ENCODE results near the gene TRIOBP. TPM values are rescaled to one million over a fixed set of nuclear protein-coding genes. Genes with fewer than 3 reads are reported as not detected.

TRIOBP gene
- total and polyA plus RNA-seq, 2 of the 4 experiments (the other 2 are of a cell fraction) = 46.4 to 69.8 TPM

GRCh38 chr22:37697538-37697835 lies 639 bp downstream of the TRIOBP start:
- H3K36me3 ChIP-seq (ENCODE audit: control insufficient read depth, insufficient read depth, low read length) = peaks cover 6% of the 10 kb centered on the region

More at GRCh38 chr22:37697538-37697835, 639 bp downstream of the TRIOBP start:
- Histone ChIP-seq H3K4me1 (ENCODE audit: control insufficient read depth, insufficient read depth, low read length) (peaks cover 8% of the 10 kb centered on the region), H3K18ac (ENCODE audit: low read depth, low read length) (no peak overlapping the region), H3K9me3 (ENCODE audit: control insufficient read depth, insufficient read depth, low read length) (no peaks in the 10 kb centered on the region), H3K9me1 (ENCODE audit: insufficient read depth, low read length) (peaks cover 15% of the 10 kb centered on the region; the same call in 1 of the 2 replicates), H3K56ac (ENCODE audit: extremely low read depth, insufficient read depth, low read length) (no peak overlapping the region), H3K27me3 (ENCODE audit: control insufficient read depth, insufficient read depth, low read length) (no peaks in the 10 kb centered on the region), H3K9ac (ENCODE audit: low read depth, low read length) (no peak overlapping the region), H3K23ac (ENCODE audit: low read depth, low read length) (no peak overlapping the region), H3K14ac (replicated peaks; ENCODE audit: low read depth, low read length) (peak overlapping the region; percentile 64), H4K20me1 (ENCODE audit: insufficient read depth, low read length) (no peaks in the 10 kb centered on the region), H2BK5ac (ENCODE audit: low read depth, low read length, poor library complexity, severe bottlenecking) (no peak overlapping the region), H3K4me3 (ENCODE audit: insufficient read depth, low read depth, low read length) (no peak overlapping the region), H3K27ac (ENCODE audit: insufficient read depth, low read length) (no peak overlapping the region), H2BK20ac (ENCODE audit: low read depth, low read length) (no peak overlapping the region), H2BK15ac (ENCODE audit: low read depth, low read length) (no peak overlapping the region), H3K4ac (ENCODE audit: low read depth, low read length) (peak overlapping the region; percentile 30; the same call in 1 of the 2 replicates), H4K8ac (ENCODE audit: low read depth in 2 of 2, low read length in 2 of 2) (peak overlapping the region; percentile 13 to 55; a peak in 1 of 4 replicates), H2AFZ (replicated peaks; ENCODE audit: low read length, poor library complexity) (peak overlapping the region; percentile 94), H4K5ac (ENCODE audit: low read depth, low read length) (no peak overlapping the region), H2BK120ac (ENCODE audit: low read depth, low read length) (0 out of 2 replicates have a peak overlapping the region, but pooled peaks have one; percentile 7), H2AK5ac (ENCODE audit: low read depth, low read length) (peak overlapping the region; percentile 75), H3K79me1 (ENCODE audit: low read depth in 1 of 2, low read length in 2 of 2) (peaks cover 0 to 18% of the 10 kb centered on the region in 2 experiments; a peak in 2 of 4 replicates), H2AK9ac (replicated peaks; ENCODE audit: low read depth, low read length, poor library complexity) (peak overlapping the region; percentile 90), H3K4me2 (ENCODE audit: low read depth, low read length) (no peak overlapping the region), H4K91ac (ENCODE audit: insufficient read depth, low read depth, low read length) (0 out of 2 replicates have a peak overlapping the region, but pooled peaks have one; percentile 21)
- BruUV-seq (replicated peaks) = no TSS peak
- ChIA-PET POLR2A (ENCODE audit: unreplicated experiment) (interaction anchor here (0.6 kb wide), 1 partner anchor 112 kb away, joined by 5 read pairs; no protein-coding TSS in a partner anchor), CTCF (no interaction called here)
- WGBS, 2 experiments (ENCODE audit: extremely low coverage in 2 of 2, insufficient read length in 1 of 2) = no CpG with 5 or more reads among the region's 3 CpGs
- no peak for ATAC-seq (ENCODE audit: low read depth)
- in situ Hi-C loops (cut with MboI; ENCODE audit: low sequenced_read_pairs) = no loop called here
- no peak for TF ChIP-seq POLR2A (IDR thresholded peaks at IDR 0.05; ENCODE audit: low read depth, low read length)
- TF ChIP-seq NFE2L2 (IDR thresholded peaks at IDR 0.05; ENCODE audit: low read depth, low read length) = no peak
- TF ChIP-seq RAD21 (IDR thresholded peaks at IDR 0.05; ENCODE audit: low read length) = no peak
- no peak for TF ChIP-seq CEBPB (IDR thresholded peaks at IDR 0.05; ENCODE audit: low read depth, low read length)
- no peak for TF ChIP-seq CTCF (conservative IDR thresholded peaks at IDR 0.05; ENCODE audit: low read depth, low read length)
- no peak for TF ChIP-seq RFX5 (IDR thresholded peaks at IDR 0.05; ENCODE audit: low read depth, low read length)
- TF ChIP-seq ELK1 (IDR thresholded peaks at IDR 0.05; ENCODE audit: borderline replicate concordance, low read depth, low read length) = no peak
- no peak for TF ChIP-seq CHD1 (IDR thresholded peaks at IDR 0.05; ENCODE audit: low read depth, low read length)
- no peak for TF ChIP-seq MAZ (IDR thresholded peaks at IDR 0.05; ENCODE audit: borderline replicate concordance, low read depth, low read length)
- TF ChIP-seq MAFK (IDR thresholded peaks at IDR 0.05; ENCODE audit: low read depth, low read length) = no peak
- TF ChIP-seq USF2 (IDR thresholded peaks at IDR 0.05; ENCODE audit: low read depth, low read length) = no peak
- dilution Hi-C loops (cut with HindIII; ENCODE audit: low sequenced_read_pairs, unreplicated experiment) = no loop called here
- intact Hi-C loops (cut with micrococcal nuclease) = loop anchor here (5.0 kb wide), 1 partner anchor 45 kb away; no protein-coding TSS in a partner anchor
- DNase-seq = no peak

Measured in IMR-90 (cell line).